Measurements from ENCODE around the gene CYP3A7. TPM values are rescaled to one million over a fixed set of nuclear protein-coding genes. Genes with fewer than 3 reads are reported as not detected.
"Not testable (repeated sequence)": the region's sequence is repeated elsewhere in the genome, so short reads cannot be mapped to it uniquely, and the experiment has no call there.

CYP3A7 gene
- total RNA-seq, 1 donor from 2014 or later = not detected

GRCh38 chr7:99778880-99779279, 43.9 kb upstream of the CYP3A7 start:
- no peak for DNase-seq
- H3K4me1 Mint-ChIP-seq (ENCODE audit: low read depth, unreplicated experiment) = no peaks in the 10 kb centered on the region
- H3K27me3 Mint-ChIP-seq (ENCODE audit: unreplicated experiment) = no peaks in the 10 kb centered on the region
- no peaks in the 10 kb centered on the region for H3K36me3 Mint-ChIP-seq (ENCODE audit: unreplicated experiment)
- no peak for TF ChIP-seq CTCF (IDR thresholded peaks at IDR 0.05; ENCODE audit: partially characterized antibody, unreplicated experiment)
- no peak overlapping the region for H3K27ac Mint-ChIP-seq (ENCODE audit: unreplicated experiment)
- H3K9me3 Mint-ChIP-seq (ENCODE audit: unreplicated experiment) = no peaks in the 10 kb centered on the region
- H3K4me3 Mint-ChIP-seq (ENCODE audit: unreplicated experiment) = no peak overlapping the region

- H3K9me3 Mint-ChIP-seq (ENCODE audit: unreplicated experiment); DNase-seq; H3K27ac Mint-ChIP-seq (ENCODE audit: unreplicated experiment); H3K27me3 Mint-ChIP-seq (ENCODE audit: unreplicated experiment); H3K4me1 Mint-ChIP-seq (ENCODE audit: low read depth, unreplicated experiment); H3K36me3 Mint-ChIP-seq (ENCODE audit: unreplicated experiment); H3K4me3 Mint-ChIP-seq (ENCODE audit: unreplicated experiment): not testable (repeated sequence)
These were observed 38.4 kb upstream of the CYP3A7 start for GRCh38 chr7:99773395-99773794.

GRCh38 chr7:99772565-99772964, 37.6 kb upstream of the CYP3A7 start:
- Mint-ChIP-seq H3K9me3 (ENCODE audit: unreplicated experiment) (no peaks in the 10 kb centered on the region), H3K36me3 (ENCODE audit: unreplicated experiment) (no peaks in the 10 kb centered on the region), H3K4me3 (ENCODE audit: unreplicated experiment) (no peak overlapping the region), H3K4me1 (ENCODE audit: low read depth, unreplicated experiment) (no peaks in the 10 kb centered on the region), H3K27ac (ENCODE audit: unreplicated experiment) (no peak overlapping the region), H3K27me3 (ENCODE audit: unreplicated experiment) (no peaks in the 10 kb centered on the region)
- no peak for DNase-seq
- TF ChIP-seq CTCF (IDR thresholded peaks at IDR 0.05; ENCODE audit: partially characterized antibody, unreplicated experiment) = no peak

GRCh38 chr7:99769494-99769893, 34.5 kb upstream of the CYP3A7 start:
- not testable (repeated sequence) for H3K9me3 Mint-ChIP-seq (ENCODE audit: unreplicated experiment); H3K27me3 Mint-ChIP-seq (ENCODE audit: unreplicated experiment); H3K4me3 Mint-ChIP-seq (ENCODE audit: unreplicated experiment); H3K4me1 Mint-ChIP-seq (ENCODE audit: low read depth, unreplicated experiment); H3K27ac Mint-ChIP-seq (ENCODE audit: unreplicated experiment); DNase-seq; H3K36me3 Mint-ChIP-seq (ENCODE audit: unreplicated experiment)

- Mint-ChIP-seq H3K9me3 (ENCODE audit: unreplicated experiment) (no peaks in the 10 kb centered on the region), H3K4me3 (ENCODE audit: unreplicated experiment) (no peak overlapping the region), H3K36me3 (ENCODE audit: unreplicated experiment) (no peaks in the 10 kb centered on the region), H3K4me1 (ENCODE audit: low read depth, unreplicated experiment) (no peaks in the 10 kb centered on the region), H3K27ac (ENCODE audit: unreplicated experiment) (no peak overlapping the region), H3K27me3 (ENCODE audit: unreplicated experiment) (no peaks in the 10 kb centered on the region)
- TF ChIP-seq CTCF (IDR thresholded peaks at IDR 0.05; ENCODE audit: partially characterized antibody, unreplicated experiment) = no peak
- no peak for DNase-seq
These were observed 33.5 kb upstream of the CYP3A7 start for GRCh38 chr7:99768471-99768870.

GRCh38 chr7:99767662-99768061, 32.7 kb upstream of the CYP3A7 start:
- TF ChIP-seq CTCF (IDR thresholded peaks at IDR 0.05; ENCODE audit: partially characterized antibody, unreplicated experiment) = no peak
- Mint-ChIP-seq H3K27me3 (ENCODE audit: unreplicated experiment) (no peaks in the 10 kb centered on the region), H3K9me3 (ENCODE audit: unreplicated experiment) (no peaks in the 10 kb centered on the region), H3K36me3 (ENCODE audit: unreplicated experiment) (no peaks in the 10 kb centered on the region), H3K27ac (ENCODE audit: unreplicated experiment) (no peak overlapping the region), H3K4me3 (ENCODE audit: unreplicated experiment) (no peak overlapping the region), H3K4me1 (ENCODE audit: low read depth, unreplicated experiment) (no peaks in the 10 kb centered on the region)
- no peak for DNase-seq
